Mesendoderm (in vitro differentiated cells): ENCODE results near the gene MVD.
"Not testable (repeated sequence)": the region's sequence is repeated elsewhere in the genome, so short reads cannot be mapped to it uniquely, and the experiment has no call there.

Source experiments
- DNase-seq: peaks from one replicate; pipeline ENCODE4 v3.0.0; 2013
- H2AK5ac ChIP-seq: 2 replicates; pipeline ENCODE4 v1.6.1; 2013; ENCODE audit warnings: low read length, inconsistent platforms
- H2BK120ac ChIP-seq: 2 replicates; pipeline ENCODE4 v1.6.1; 2013; ENCODE audit warnings: low read depth, mild to moderate bottlenecking, low read length, moderate library complexity, mixed read lengths
- H2BK15ac ChIP-seq: replicated peaks from 2 replicates; pipeline ENCODE4 v1.6.1; 2013; ENCODE audit warnings: low read depth, mild to moderate bottlenecking, moderate library complexity
- H2BK5ac ChIP-seq: 2 replicates; pipeline ENCODE4 v1.6.1; 2013; ENCODE audit warnings: low read length, inconsistent platforms
- H3K18ac ChIP-seq: 2 replicates; pipeline ENCODE4 v1.6.1; 2013; ENCODE audit warnings: mild to moderate bottlenecking, low read length, mixed read lengths
- H3K23ac ChIP-seq: one replicate; pipeline ENCODE4 v1.6.1; 2013; ENCODE audit warnings: low read length
- H3K27ac ChIP-seq: 2 replicates; pipeline ENCODE4 v1.5.1; 2013; ENCODE audit warnings: low read depth, mild to moderate bottlenecking, inconsistent platforms, low read length, moderate library complexity
- H3K27me3 ChIP-seq: 2 replicates; pipeline ENCODE4 v1.6.1; 2013; ENCODE audit warnings: low read length, control low read depth, mild to moderate bottlenecking, inconsistent platforms; ENCODE audit not compliant: insufficient read depth, poor library complexity
- H3K36me3 ChIP-seq: 2 replicates; pipeline ENCODE4 v1.6.1; 2013; ENCODE audit warnings: low read length, inconsistent platforms; ENCODE audit not compliant: control insufficient read depth, insufficient read depth
- H3K4ac ChIP-seq: one replicate; pipeline ENCODE4 v1.6.1; 2013; ENCODE audit warnings: low read depth, mild to moderate bottlenecking, low read length, moderate library complexity
- H3K4me1 ChIP-seq: 2 replicates; pipeline ENCODE4 v1.6.1; 2013; ENCODE audit warnings: low read depth, low read length, inconsistent platforms; ENCODE audit not compliant: control insufficient read depth
- H3K4me2 ChIP-seq: 2 replicates; pipeline ENCODE4 v1.6.1; 2013; ENCODE audit warnings: low read length
- H3K4me3 ChIP-seq: 2 replicates; pipeline ENCODE4 v1.5.1; 2013; ENCODE audit warnings: mild to moderate bottlenecking, low read length
- H3K56ac ChIP-seq: one replicate; pipeline ENCODE4 v1.6.1; 2013; ENCODE audit warnings: low read length
- H3K79me1 ChIP-seq: 2 replicates; pipeline ENCODE4 v1.6.1; 2013; ENCODE audit warnings: low read length, inconsistent platforms
- H3K79me2 ChIP-seq: 2 replicates; pipeline ENCODE4 v1.6.1; 2013; ENCODE audit warnings: mild to moderate bottlenecking, low read length; ENCODE audit not compliant: control insufficient read depth, insufficient read depth
- H3K9ac ChIP-seq: 2 replicates; pipeline ENCODE4 v1.6.1; 2013; ENCODE audit warnings: low read length, inconsistent platforms
- H4K5ac ChIP-seq: one replicate; pipeline ENCODE4 v1.6.1; 2013; ENCODE audit warnings: low read length
- H4K8ac ChIP-seq: one replicate; pipeline ENCODE4 v1.6.1; 2013; ENCODE audit warnings: low read depth, mild to moderate bottlenecking, control low read depth, low read length, moderate library complexity
- WGBS: extraction: QIAGEN DNeasy Blood & Tissue Kit; methylation state at CpG from one replicate; pipeline ENCODE4 v1.1.7; 2013; ENCODE audit warnings: low lambda C conversion rate, missing lambda C conversion rate; ENCODE audit not compliant: insufficient coverage; ENCODE audit errors: extremely low coverage; 5-methylcytosine and 5-hydroxymethylcytosine counted together

The MVD gene

DNA sequence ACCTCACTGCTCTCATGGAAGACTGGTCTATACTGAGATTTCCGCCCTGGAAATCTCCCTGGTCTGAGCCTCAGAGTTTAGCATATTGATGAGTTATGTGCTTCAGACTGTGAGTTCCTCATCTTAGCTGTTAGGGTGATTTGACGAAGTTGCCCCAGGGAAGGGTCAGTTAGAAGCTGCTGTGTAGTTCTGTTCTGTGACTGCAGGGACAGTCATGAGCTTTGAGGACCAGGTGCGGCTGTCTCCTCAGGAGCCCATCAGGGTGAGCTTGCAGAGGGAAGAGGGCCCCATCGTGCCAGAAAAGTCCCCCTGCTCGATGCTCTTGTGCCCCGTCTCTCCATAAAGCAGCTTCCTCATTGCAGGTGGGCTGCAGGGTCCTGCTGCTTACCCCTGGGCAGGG, 52.8 kb downstream of the MVD start:
- H3K36me3 ChIP-seq: peaks cover 6% of the 10 kb centered on the region
- H3K79me2 ChIP-seq: peaks cover 3% of the 10 kb centered on the region
- H2BK15ac ChIP-seq: no peak overlapping the region
- WGBS: no CpG with 5 or more reads among the region's 6 CpGs
- H3K4me3 ChIP-seq: no peak overlapping the region
- H3K4me2 ChIP-seq: no peak overlapping the region
- H3K23ac ChIP-seq: peak overlapping the region; percentile 45
- no peak overlapping the region for H2BK120ac ChIP-seq
- H3K79me1 ChIP-seq: peaks cover 4% of the 10 kb centered on the region
- peak; percentile 74 for DNase-seq
- H2AK5ac ChIP-seq: no peak overlapping the region
- no peak overlapping the region for H3K56ac ChIP-seq
- H4K8ac ChIP-seq: no peak overlapping the region
- no peak overlapping the region for H3K4ac ChIP-seq
- no peak overlapping the region for H3K9ac ChIP-seq
- H3K27me3 ChIP-seq: no peaks in the 10 kb centered on the region
- no peak overlapping the region for H3K27ac ChIP-seq
- H3K18ac ChIP-seq: no peak overlapping the region
- H4K5ac ChIP-seq: no peak overlapping the region
- no peak overlapping the region for H2BK5ac ChIP-seq
- H3K4me1 ChIP-seq: no peaks in the 10 kb centered on the region

- not testable (repeated sequence) for H3K27ac ChIP-seq, H3K36me3 ChIP-seq, H4K8ac ChIP-seq, H3K18ac ChIP-seq, H3K4me3 ChIP-seq, H3K9ac ChIP-seq, H3K23ac ChIP-seq, H3K79me1 ChIP-seq, H2AK5ac ChIP-seq, H3K4me1 ChIP-seq, H3K79me2 ChIP-seq, H2BK120ac ChIP-seq, H3K4ac ChIP-seq, DNase-seq, H4K5ac ChIP-seq, H2BK5ac ChIP-seq, H2BK15ac ChIP-seq, H3K4me2 ChIP-seq, H3K27me3 ChIP-seq, H3K56ac ChIP-seq
- WGBS: no CpG with 5 or more reads among the region's 8 CpGs
These were observed 53.5 kb downstream of the MVD start for GRCh38 chr16:88609426-88609825.

DNA sequence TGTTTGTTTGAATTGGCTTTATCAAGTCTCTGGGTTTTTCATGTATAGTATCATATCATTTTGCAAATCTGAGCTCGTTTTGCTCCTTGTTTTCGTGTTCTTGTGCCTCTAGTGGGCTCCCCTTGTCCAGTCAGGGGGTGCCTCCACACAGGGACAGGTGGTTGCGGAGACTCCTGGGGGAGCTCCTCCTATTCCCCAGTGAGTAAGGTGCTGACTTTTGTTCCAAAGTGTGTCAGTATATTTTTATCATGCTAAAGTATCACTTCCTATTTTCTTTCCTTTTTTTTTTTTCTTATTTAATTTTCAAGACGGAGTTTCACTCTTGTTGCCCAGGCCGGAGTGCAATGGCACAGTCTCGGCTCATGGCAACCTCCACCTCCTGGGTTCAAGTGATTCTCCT, 54.8 kb downstream of the MVD start:
- no peaks in the 10 kb centered on the region for H3K27me3 ChIP-seq
- H2BK15ac ChIP-seq: no peak overlapping the region
- no peak overlapping the region for H3K9ac ChIP-seq
- H2BK120ac ChIP-seq: no peak overlapping the region
- no peak overlapping the region for H3K4me2 ChIP-seq
- H3K4ac ChIP-seq: no peak overlapping the region
- H3K79me2 ChIP-seq: no peaks in the 10 kb centered on the region
- H3K56ac ChIP-seq: no peak overlapping the region
- H3K18ac ChIP-seq: no peak overlapping the region
- H3K4me1 ChIP-seq: no peaks in the 10 kb centered on the region
- H4K8ac ChIP-seq: no peak overlapping the region
- no peak for DNase-seq
- H2AK5ac ChIP-seq: no peak overlapping the region
- WGBS: no CpG with 5 or more reads among the region's 6 CpGs
- H2BK5ac ChIP-seq: no peak overlapping the region
- H3K27ac ChIP-seq: no peak overlapping the region
- H3K4me3 ChIP-seq: no peak overlapping the region
- H4K5ac ChIP-seq: no peak overlapping the region
- H3K79me1 ChIP-seq: peaks cover 1% of the 10 kb centered on the region
- H3K36me3 ChIP-seq: peaks cover 3% of the 10 kb centered on the region
- no peak overlapping the region for H3K23ac ChIP-seq

- H3K79me2 ChIP-seq: no peaks in the 10 kb centered on the region
These were observed 56.6 kb downstream of the MVD start for GRCh38 chr16:88606148-88606757.

DNA sequence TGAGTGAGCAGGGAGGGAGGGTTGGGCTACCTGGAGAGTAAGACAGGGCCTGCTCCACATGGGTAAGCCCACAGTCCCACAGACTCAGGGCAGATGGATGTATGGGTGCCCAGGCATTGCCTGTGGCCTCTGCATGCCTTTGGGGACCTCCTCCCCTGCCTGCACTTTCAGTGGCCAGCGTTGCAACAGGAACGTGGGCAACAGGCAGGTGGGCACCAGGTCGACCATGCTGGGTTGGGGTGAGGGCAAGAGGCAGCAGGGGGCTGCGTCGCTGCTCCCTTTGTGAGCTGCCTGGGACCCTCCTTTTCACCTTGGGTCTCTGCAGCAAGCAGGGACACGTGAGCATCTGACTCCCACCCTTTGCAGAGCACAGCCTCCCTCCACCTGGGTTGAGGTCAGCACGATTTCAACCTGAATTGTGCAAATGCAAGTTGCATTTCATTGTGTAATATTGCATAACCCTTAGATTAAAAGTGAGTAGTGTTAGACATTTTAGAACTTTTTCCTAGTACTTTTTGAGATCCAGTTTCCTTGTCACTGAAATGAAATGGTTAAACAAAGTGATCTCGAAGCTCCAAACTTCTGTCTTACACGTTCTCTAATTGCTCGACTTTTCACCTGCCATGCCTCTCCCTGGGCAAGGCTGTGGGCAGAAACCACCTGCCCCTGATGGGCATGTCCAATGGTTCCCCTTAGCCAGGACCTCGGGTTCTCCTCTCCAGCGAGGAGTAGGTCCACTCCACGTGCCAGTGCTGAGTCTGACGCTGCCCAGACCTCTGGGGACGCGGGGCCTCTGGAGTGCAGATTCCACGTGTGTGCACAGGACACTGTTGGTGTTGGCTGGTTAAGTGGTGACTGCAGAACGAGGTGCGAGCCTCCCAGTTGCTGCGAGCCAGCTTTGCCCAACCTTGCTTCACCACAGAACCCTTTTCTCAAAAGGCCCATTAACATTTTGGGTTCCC, 57.4 kb downstream of the MVD start:
- Histone ChIP-seq H3K79me1 (no peaks in the 10 kb centered on the region), H3K79me2 (no peaks in the 10 kb centered on the region), H3K56ac (no peak overlapping the region), H2BK120ac (no peak overlapping the region), H3K27me3 (no peaks in the 10 kb centered on the region), H3K4me3 (no peak overlapping the region), H3K27ac (no peak overlapping the region), H3K4me2 (no peak overlapping the region), H3K9ac (no peak overlapping the region), H4K5ac (no peak overlapping the region), H3K18ac (no peak overlapping the region), H4K8ac (no peak overlapping the region), H3K4ac (no peak overlapping the region), H2AK5ac (no peak overlapping the region), H2BK5ac (no peak overlapping the region), H3K4me1 (no peaks in the 10 kb centered on the region), H3K23ac (no peak overlapping the region), H3K36me3 (peaks cover 6% of the 10 kb centered on the region), H2BK15ac (no peak overlapping the region)
- no CpG with 5 or more reads among the region's 20 CpGs for WGBS
- DNase-seq: no peak

More at GRCh38 chr16:88606148-88606757, 56.6 kb downstream of the MVD start:
- Histone ChIP-seq H3K4me1 (no peaks in the 10 kb centered on the region), H4K8ac (no peak overlapping the region), H3K56ac (no peak overlapping the region), H2BK120ac (no peak overlapping the region), H2BK15ac (no peak overlapping the region), H3K4ac (no peak overlapping the region), H3K9ac (no peak overlapping the region), H3K23ac (no peak overlapping the region), H3K36me3 (peaks cover 6% of the 10 kb centered on the region), H2AK5ac (no peak overlapping the region), H3K79me1 (no peaks in the 10 kb centered on the region), H3K27ac (no peak overlapping the region), H4K5ac (no peak overlapping the region), H3K18ac (no peak overlapping the region), H3K4me3 (no peak overlapping the region), H3K27me3 (no peaks in the 10 kb centered on the region), H3K4me2 (no peak overlapping the region), H2BK5ac (no peak overlapping the region)
- WGBS: no CpG with 5 or more reads among the region's 17 CpGs
- DNase-seq: no peak
